ENCODE results near the gene USP15.

The USP15 gene

DNA sequence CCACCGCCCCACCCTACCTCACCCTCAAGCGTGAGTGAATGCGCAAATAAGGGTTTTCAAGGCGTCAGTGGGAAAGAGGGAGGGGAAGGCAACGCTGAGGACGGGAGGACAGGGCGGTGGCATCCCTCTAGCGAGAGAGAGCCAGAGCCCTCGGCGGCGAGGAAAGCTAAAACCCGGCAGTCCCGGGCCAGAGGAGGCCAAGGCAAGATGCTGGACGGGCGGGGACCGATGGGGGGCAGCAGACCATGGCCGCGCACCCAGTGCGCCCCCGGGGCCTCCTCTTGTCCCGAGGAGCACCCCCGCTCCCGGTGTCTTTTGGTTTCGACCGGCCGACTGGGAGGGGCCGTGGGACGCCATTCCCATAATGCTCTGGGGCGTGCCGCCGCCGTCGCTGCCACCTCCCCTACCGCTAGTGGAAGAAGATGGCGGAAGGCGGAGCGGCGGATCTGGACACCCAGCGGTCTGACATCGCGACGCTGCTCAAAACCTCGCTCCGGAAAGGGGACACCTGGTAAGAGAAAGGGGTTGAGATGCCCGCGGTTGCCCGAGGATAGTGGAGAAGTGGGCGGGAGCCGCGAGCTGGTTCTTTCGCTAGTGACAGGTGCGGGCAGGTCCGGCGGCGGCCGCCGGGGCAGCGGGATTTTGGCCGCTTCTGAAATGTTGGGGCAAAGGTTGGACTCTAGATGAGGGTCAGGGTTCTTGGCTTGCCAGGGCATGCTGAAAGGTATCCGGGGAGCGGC lies at the start of gene USP15 (continued):
- TF ChIP-seq, protein P1, sequence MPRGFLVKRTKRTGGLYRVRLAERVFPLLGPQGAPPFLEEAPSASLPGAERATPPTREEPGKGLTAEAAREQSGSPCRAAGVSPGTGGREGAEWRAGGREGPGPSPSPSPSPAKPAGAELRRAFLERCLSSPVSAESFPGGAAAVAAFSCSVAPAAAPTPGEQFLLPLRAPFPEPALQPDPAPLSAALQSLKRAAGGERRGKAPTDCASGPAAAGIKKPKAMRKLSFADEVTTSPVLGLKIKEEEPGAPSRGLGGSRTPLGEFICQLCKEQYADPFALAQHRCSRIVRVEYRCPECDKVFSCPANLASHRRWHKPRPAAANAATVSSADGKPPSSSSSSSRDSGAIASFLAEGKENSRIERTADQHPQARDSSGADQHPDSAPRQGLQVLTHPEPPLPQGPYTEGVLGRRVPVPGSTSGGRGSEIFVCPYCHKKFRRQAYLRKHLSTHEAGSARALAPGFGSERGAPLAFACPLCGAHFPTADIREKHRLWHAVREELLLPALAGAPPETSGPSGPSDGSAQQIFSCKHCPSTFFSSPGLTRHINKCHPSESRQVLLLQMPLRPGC (tag by site-specific recombination; IDR thresholded peaks at IDR 0.05), result peak; percentile 29; the same call in 1 of the 2 replicates
- peak; percentile 82 for TF ChIP-seq ZFHX2 (tag by site-specific recombination; conservative IDR thresholded peaks at IDR 0.05)
- no peak for TF ChIP-seq ZNF138 (tag by site-specific recombination; IDR thresholded peaks at IDR 0.05; ENCODE audit: borderline replicate concordance)
- no peak for TF ChIP-seq ZNF530 (tag by site-specific recombination; IDR thresholded peaks at IDR 0.05; ENCODE audit: low read depth)
- TF ChIP-seq, protein P2, sequence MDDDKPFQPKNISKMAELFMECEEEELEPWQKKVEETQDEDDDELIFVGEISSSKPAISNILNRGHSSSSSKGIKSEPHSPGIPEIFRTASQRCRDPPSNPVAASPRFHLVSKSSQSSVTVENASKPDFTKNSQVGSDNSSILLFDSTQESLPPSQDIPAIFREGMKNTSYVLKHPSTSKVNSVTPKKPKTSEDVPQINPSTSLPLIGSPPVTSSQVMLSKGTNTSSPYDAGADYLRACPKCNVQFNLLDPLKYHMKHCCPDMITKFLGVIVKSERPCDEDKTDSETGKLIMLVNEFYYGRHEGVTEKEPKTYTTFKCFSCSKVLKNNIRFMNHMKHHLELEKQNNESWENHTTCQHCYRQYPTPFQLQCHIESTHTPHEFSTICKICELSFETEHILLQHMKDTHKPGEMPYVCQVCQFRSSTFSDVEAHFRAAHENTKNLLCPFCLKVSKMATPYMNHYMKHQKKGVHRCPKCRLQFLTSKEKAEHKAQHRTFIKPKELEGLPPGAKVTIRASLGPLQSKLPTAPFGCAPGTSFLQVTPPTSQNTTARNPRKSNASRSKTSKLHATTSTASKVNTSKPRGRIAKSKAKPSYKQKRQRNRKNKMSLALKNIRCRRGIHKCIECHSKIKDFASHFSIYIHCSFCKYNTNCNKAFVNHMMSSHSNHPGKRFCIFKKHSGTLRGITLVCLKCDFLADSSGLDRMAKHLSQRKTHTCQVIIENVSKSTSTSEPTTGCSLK (tag by site-specific recombination; IDR thresholded peaks at IDR 0.05), result no peak
- no peak for TF ChIP-seq ZNF433 (tag by site-specific recombination; IDR thresholded peaks at IDR 0.05; ENCODE audit: low read depth)
- no peak for TF ChIP-seq ZNF114 (tag by site-specific recombination; IDR thresholded peaks at IDR 0.05)
- TF ChIP-seq HOXA7 (CRISPR knock-in tag; IDR thresholded peaks at IDR 0.05; ENCODE audit: borderline replicate concordance), result no peak
- no peak for TF ChIP-seq BCL11A (tag by site-specific recombination; IDR thresholded peaks at IDR 0.05; ENCODE audit: low read depth)
- TF ChIP-seq, protein P3, sequence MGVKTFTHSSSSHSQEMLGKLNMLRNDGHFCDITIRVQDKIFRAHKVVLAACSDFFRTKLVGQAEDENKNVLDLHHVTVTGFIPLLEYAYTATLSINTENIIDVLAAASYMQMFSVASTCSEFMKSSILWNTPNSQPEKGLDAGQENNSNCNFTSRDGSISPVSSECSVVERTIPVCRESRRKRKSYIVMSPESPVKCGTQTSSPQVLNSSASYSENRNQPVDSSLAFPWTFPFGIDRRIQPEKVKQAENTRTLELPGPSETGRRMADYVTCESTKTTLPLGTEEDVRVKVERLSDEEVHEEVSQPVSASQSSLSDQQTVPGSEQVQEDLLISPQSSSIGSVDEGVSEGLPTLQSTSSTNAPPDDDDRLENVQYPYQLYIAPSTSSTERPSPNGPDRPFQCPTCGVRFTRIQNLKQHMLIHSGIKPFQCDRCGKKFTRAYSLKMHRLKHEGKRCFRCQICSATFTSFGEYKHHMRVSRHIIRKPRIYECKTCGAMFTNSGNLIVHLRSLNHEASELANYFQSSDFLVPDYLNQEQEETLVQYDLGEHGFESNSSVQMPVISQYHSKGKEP (tag by site-specific recombination; IDR thresholded peaks at IDR 0.05), result peak; percentile 70; the same call in 1 of the 2 replicates
- peak; percentile 88 for TF ChIP-seq ZNF391 (tag by site-specific recombination; IDR thresholded peaks at IDR 0.05; ENCODE audit: borderline replicate concordance, low read depth)
- peak; percentile 74; the same call in 1 of the 2 replicates for TF ChIP-seq REPIN1 (tag by site-specific recombination; IDR thresholded peaks at IDR 0.05; ENCODE audit: low read depth)
- peak; percentile 76 for TF ChIP-seq ZNF184 (tag by site-specific recombination; IDR thresholded peaks at IDR 0.05)
- TF ChIP-seq, protein P4, sequence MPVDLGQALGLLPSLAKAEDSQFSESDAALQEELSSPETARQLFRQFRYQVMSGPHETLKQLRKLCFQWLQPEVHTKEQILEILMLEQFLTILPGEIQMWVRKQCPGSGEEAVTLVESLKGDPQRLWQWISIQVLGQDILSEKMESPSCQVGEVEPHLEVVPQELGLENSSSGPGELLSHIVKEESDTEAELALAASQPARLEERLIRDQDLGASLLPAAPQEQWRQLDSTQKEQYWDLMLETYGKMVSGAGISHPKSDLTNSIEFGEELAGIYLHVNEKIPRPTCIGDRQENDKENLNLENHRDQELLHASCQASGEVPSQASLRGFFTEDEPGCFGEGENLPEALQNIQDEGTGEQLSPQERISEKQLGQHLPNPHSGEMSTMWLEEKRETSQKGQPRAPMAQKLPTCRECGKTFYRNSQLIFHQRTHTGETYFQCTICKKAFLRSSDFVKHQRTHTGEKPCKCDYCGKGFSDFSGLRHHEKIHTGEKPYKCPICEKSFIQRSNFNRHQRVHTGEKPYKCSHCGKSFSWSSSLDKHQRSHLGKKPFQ (tag by site-specific recombination; IDR thresholded peaks at IDR 0.05), result peak; percentile 57; the same call in 1 of the 2 replicates
- no peak for TF ChIP-seq ZNF223 (tag by site-specific recombination; IDR thresholded peaks at IDR 0.05)
- peak; percentile 98 for TF ChIP-seq KLF8 (tag by site-specific recombination; IDR thresholded peaks at IDR 0.05)
- TF ChIP-seq, protein P5, sequence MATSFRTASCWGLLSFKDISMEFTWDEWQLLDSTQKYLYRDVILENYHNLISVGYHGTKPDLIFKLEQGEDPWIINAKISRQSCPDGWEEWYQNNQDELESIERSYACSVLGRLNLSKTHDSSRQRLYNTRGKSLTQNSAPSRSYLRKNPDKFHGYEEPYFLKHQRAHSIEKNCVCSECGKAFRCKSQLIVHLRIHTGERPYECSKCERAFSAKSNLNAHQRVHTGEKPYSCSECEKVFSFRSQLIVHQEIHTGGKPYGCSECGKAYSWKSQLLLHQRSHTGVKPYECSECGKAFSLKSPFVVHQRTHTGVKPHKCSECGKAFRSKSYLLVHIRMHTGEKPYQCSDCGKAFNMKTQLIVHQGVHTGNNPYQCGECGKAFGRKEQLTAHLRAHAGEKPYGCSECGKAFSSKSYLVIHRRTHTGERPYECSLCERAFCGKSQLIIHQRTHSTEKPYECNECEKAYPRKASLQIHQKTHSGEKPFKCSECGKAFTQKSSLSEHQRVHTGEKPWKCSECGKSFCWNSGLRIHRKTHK (tag by site-specific recombination; IDR thresholded peaks at IDR 0.05), result no peak
- TF ChIP-seq YY2 (tag by site-specific recombination; IDR thresholded peaks at IDR 0.05), result peak; percentile 90
- peak; percentile 62 for TF ChIP-seq ZNF596 (tag by site-specific recombination; IDR thresholded peaks at IDR 0.05)
- no peak for TF ChIP-seq ZNF174 (tag by site-specific recombination; IDR thresholded peaks at IDR 0.05)
- no peak for TF ChIP-seq ZFP41 (tag by site-specific recombination; IDR thresholded peaks at IDR 0.05; ENCODE audit: borderline replicate concordance)
- no peak for TF ChIP-seq ZNF785 (tag by site-specific recombination; IDR thresholded peaks at IDR 0.05)
- TF ChIP-seq ZNF544 (tag by site-specific recombination; IDR thresholded peaks at IDR 0.05), result no peak
- no peak for TF ChIP-seq ZNF549 (tag by site-specific recombination; IDR thresholded peaks at IDR 0.05)
- TF ChIP-seq, protein P6, sequence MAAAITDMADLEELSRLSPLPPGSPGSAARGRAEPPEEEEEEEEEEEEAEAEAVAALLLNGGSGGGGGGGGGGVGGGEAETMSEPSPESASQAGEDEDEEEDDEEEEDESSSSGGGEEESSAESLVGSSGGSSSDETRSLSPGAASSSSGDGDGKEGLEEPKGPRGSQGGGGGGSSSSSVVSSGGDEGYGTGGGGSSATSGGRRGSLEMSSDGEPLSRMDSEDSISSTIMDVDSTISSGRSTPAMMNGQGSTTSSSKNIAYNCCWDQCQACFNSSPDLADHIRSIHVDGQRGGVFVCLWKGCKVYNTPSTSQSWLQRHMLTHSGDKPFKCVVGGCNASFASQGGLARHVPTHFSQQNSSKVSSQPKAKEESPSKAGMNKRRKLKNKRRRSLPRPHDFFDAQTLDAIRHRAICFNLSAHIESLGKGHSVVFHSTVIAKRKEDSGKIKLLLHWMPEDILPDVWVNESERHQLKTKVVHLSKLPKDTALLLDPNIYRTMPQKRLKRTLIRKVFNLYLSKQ (tag by site-specific recombination; IDR thresholded peaks at IDR 0.05; ENCODE audit: borderline replicate concordance), result no peak
- peak; percentile 83 for TF ChIP-seq ZNF24 (tag by site-specific recombination; IDR thresholded peaks at IDR 0.05)
- TF ChIP-seq ZNF23 (tag by site-specific recombination; IDR thresholded peaks at IDR 0.05; ENCODE audit: borderline replicate concordance), result 0 out of 2 replicates have a peak, but pooled peaks have one; percentile 10
- no peak for TF ChIP-seq ZNF621 (tag by site-specific recombination; IDR thresholded peaks at IDR 0.05)
- peak; percentile 80 for TF ChIP-seq IKZF3 (tag by site-specific recombination; IDR thresholded peaks at IDR 0.05)
- TF ChIP-seq ZNF214 (tag by site-specific recombination; IDR thresholded peaks at IDR 0.05; ENCODE audit: borderline replicate concordance), result no peak
